K562 treated with DMSO at 1 percent for 48 hours (cell line): ENCODE results near the gene SSR2. TPM values are rescaled to one million over a fixed set of nuclear protein-coding genes. Genes with fewer than 3 reads are reported as not detected.

ENCODE experiments used
- total RNA-seq: library from RNA; unstranded; fragments of 300-600 nt; gene quantifications from 2 replicates; pipeline ENCODE4 v1.2.3, GENCODE V29; 2022; ENCODE audit warnings: low replicate concordance; ENCODE audit errors: extremely low read depth

The SSR2 gene
- total RNA-seq: not detected in 2 replicates

GRCh38 chr1:156020293-156021092 lies at the start of gene SSR2:
Gene SSR2 (minus strand): TSS chr1:156020951. CDS start chr1:156020167, 784 bp downstream.

GRCh38 chr1:156060937-156061636 lies 40.3 kb upstream of the SSR2 start, which contains the start of gene RAB25:
Gene RAB25 (plus strand): TSS chr1:156061160. CDS start chr1:156061401, 241 bp downstream.

GRCh38 chr1:156054500-156055280 lies 33.9 kb upstream of the SSR2 start, which contains the start of gene LAMTOR2:
Gene LAMTOR2 (plus strand): TSS chr1:156054782. CDS start chr1:156054890, 108 bp downstream.

GRCh38 chr1:156053768-156054499 lies 33.2 kb upstream of the SSR2 start, which contains the start of gene UBQLN4:
Gene UBQLN4 (minus strand): TSS chr1:156053798. CDS start chr1:156053701, 97 bp downstream.

GRCh38 chr1:155978325-155978972 lies 42.3 kb downstream of the SSR2 start, which contains the start of gene ARHGEF2:
Gene ARHGEF2 (minus strand): TSS chr1:155978547. CDS start chr1:155978427, 120 bp downstream.

Other genes starting within 250 kb of the SSR2 start
- gene GON4L, start 163.7 kb downstream of the SSR2 start, total RNA-seq: not detected in 2 replicates
- not detected in 2 replicates for gene SYT11, start 161.4 kb downstream of the SSR2 start, total RNA-seq
- gene RIT1, start 109.6 kb downstream of the SSR2 start, total RNA-seq: not detected in 2 replicates
- gene KHDC4, start 86.5 kb downstream of the SSR2 start, total RNA-seq: not detected in 2 replicates
- gene RXFP4, start 79.3 kb downstream of the SSR2 start, total RNA-seq: not detected in 2 replicates
- gene ARHGEF2, start 42.4 kb downstream of the SSR2 start, total RNA-seq: not detected in 2 replicates
- not detected in 2 replicates for gene UBQLN4, start 32.8 kb upstream of the SSR2 start, total RNA-seq
- not detected in 2 replicates for gene LAMTOR2, start 33.8 kb upstream of the SSR2 start, total RNA-seq
- gene RAB25, start 40.2 kb upstream of the SSR2 start, total RNA-seq: not detected in 2 replicates
- gene MEX3A, start 61.5 kb upstream of the SSR2 start, total RNA-seq: not detected in 2 replicates
- not detected in 2 replicates for gene LMNA, start 93.8 kb upstream of the SSR2 start, total RNA-seq
- not detected in 2 replicates for gene SEMA4A, start 132.6 kb upstream of the SSR2 start, total RNA-seq
- gene SLC25A44, start 173.2 kb upstream of the SSR2 start, total RNA-seq: not detected in 2 replicates
- gene PMF1, start 192.1 kb upstream of the SSR2 start, total RNA-seq: not detected in 2 replicates
- not detected in 2 replicates for gene BGLAP, start 221.2 kb upstream of the SSR2 start, total RNA-seq
- gene PAQR6, start 227.1 kb upstream of the SSR2 start, total RNA-seq: not detected in 2 replicates